GM18499 (cell line): ENCODE results near the gene SELP.

Experiments
- ATAC-seq: cut with Tn5 transposase; IDR thresholded peaks from one replicate; pipeline ENCODE4 v1.9.1; 2021; ENCODE audit warnings: moderate number of reproducible peaks; ENCODE audit not compliant: insufficient read depth, unreplicated experiment

The SELP gene

DNA sequence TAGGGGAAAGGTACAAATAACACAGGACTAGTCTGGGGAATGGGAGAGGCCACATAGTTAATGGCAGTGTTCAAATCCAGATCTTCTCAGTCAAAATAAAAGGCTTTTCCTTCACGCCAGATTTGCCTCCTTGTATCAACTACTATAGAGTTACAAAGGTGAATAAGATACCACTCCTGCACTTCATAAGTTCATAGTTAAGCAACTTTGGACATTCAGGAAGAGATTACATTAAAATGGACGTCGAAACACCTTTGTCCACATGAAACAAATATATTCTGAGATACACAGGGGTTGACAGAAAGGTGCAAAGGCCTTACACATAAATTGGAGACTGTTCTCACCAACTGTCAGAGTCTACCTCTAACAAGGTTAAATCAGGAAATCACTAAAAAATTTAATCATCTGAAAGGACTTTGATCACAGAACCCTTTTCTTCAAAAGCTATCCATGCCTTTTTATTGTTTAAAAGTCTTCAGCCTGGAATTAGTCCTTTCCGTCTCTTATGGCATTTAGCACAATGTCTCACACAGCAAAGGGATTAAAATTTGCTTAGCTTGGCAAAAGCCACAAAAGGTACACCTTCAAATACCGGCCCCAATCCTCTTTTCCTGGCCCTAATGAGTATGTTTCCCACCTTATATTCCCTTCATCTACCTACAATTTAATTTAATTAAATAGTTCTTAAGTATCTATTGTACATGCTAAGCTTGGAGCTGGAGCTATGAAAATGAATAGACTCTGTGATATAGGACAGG, 51.8 kb downstream of the SELP start:
- no peak for ATAC-seq

DNA sequence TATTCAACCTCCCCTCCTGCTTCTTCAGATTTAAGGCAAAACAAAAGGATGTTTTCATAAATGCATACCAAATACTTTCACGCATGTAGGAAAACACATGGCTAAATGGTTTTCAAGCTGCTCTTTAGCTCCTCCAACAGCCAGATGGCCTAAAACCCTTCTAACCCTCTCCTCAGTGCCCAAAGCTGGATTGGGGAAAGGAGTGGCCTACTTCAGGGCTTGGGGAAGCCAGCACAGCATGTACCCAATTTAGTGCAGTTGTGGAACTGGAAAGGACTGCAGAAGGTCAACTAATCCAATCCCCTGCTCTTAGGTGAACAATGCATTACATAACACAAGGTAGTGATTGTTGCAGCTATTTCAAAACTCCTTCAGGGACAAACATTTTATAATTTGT, 53.0 kb downstream of the SELP start:
- ATAC-seq = no peak

DNA sequence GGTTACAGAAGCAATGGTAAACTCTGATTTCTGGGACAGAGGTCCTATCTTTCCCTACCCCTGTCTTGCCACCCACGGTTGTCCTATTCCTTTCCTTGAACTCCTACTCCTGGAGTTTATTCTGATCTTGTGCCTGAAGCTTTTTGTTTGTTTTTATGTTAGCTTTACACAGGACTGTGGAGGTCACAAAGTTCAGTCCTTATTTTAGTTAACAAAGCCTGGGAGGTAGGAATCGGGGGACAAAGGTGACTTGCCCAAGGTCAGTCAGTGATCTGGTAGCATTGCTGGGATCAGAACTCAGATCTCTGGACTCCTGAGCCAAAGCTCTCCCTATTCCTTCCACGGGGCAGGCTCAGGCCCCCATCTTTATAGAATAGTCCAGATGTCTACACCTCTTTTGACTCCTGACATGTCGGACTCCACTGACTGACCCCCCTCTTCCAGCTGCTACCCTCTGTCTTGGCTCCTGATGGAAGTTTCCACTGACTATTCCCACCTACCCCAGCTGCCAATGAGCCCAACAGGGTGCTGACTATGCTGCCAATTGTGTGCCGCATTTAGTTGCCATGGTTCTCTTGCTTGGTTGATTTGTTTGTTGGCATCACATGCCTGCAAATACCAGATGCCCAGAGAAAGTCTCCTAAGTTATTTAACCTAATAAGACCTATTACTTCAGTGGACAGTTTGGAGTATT, 53.5 kb downstream of the SELP start:
- no peak for ATAC-seq

DNA sequence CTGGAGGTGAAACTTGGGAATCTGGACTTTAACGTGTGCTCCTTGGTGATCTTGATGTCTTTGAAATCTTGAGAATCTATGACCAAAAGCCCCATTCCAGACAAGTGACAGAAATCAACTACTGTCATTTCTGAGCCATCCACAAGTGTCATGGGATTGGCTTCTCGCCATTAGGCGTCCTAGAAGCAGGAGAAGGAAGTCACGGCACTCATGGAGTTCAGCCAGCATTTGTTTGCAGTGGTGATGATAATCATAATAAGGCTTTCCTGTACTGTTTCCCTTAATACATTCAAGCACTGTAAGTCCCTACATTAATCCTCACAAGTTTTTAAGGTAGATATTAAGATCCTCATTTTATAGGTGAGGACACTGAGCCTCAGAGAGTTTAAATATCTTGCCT, 55.6 kb downstream of the SELP start:
- ATAC-seq = no peak

DNA sequence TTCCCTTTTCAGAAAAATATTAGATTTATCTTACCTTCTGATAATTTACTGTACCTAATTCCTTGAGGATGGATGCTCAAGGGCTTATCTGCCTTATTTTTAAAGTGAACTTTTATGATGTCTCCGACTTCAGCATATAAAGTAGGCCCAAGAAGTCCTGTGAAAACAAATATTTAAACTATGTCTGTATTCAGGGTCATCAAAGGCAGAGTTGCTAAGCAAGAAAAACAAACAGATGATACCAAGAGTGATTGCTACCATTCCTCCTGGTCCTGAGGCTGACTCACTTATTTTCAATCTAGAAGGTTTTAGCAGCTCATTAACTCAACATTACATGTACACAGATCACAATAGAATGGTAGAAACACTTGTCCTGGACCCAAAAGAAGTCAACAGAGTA, 57.7 kb downstream of the SELP start:
- no peak for ATAC-seq

DNA sequence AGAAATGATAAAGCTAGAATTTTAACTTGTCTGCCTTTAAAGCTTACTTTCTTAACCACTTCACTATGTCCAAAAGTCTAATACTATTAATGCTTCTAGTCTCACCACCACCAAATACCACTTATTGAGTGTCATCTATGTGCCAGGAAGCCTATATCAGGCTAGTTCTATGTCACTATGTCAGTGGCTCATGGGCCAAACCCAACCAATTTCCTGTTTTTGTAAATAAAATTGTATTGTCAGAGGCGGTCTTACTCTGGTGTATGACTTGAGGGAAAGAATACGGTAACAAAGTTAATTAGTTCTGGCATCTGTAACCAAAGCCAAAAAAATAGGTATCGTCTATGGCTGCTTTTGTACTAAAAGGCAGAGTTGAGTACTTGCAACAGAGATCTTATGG, 58.5 kb downstream of the SELP start:
- ATAC-seq = no peak

DNA sequence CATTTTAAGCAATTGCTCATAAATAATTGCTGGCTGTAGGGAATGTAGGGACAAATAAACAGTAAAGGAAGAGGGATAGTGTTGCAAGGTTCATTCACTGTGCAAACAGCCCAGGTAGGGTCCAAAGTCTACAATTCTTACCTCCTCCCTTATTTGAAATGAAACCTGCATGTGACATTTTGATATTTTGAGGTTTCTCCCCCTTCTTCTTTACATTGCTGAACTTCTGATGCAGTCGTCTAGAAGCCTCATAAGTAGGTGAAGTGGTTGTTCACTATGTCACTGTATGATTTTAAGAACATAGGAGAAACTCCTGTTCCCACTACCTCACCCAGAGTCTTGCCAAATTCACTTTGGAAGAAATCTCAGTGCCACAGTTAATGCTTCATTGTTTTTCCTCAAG, 59.8 kb downstream of the SELP start:
- ATAC-seq = no peak

DNA sequence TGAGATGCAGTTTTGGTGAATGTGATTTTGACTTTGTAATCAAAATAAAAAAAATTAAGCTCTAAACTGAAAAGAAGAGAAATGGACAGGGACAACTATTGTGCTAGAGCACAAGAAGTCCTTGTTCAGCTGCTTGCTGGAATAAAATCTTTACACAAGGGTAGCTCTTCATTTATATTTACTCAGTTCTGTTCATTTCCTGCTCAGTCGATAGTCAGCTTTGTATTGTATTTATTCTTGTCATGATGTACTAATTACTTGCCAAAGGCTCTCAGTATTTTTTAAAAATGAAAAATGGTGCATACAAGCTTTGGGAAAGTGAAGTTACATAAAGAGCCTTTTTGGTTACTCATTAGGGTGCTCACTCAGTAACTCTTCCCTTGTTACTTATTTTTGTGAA, 61.4 kb downstream of the SELP start:
- no peak for ATAC-seq

DNA sequence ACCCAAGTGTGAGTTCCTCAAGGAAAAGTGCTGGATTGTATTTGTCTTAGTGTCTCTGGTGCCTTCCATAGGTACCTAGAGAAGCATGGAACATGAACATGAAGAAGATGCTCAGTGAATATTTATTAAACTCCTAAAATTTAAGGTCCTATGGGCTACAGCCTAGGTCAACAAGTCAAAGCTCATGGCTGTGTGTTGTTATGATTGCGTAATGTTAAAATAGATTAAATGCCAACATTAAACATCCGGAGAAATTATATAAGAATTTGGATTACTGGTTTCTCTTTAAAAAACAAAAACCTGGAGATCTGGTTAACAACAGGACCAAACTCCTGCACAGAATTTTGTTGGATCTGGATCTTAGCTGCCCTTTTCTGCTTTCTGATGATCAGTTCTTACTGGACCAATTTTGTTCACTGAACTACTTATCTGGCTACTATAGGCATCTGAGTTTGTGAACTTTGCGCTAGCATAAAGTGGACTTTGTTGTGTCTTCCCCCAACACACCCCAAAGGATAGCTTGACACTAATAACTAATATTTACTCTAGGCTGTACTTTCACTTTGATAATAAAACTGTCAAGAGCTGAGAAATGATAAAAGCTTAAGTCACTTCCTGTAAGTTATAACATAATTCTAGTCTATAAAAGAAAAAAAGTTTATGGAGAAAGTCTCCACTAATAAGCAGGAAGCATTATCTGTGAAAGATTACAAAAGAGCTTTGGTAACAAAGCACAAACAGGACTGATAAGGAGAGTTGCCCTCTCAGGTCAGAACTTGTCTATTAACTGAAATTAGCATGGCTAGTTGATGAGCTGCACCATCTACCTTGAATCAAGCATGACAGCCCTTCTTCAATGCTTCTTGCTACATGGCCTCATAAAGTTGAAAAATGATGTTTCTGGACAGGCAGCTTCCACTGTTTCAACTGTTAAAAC, 64.3 kb downstream of the SELP start:
- no peak for ATAC-seq

DNA sequence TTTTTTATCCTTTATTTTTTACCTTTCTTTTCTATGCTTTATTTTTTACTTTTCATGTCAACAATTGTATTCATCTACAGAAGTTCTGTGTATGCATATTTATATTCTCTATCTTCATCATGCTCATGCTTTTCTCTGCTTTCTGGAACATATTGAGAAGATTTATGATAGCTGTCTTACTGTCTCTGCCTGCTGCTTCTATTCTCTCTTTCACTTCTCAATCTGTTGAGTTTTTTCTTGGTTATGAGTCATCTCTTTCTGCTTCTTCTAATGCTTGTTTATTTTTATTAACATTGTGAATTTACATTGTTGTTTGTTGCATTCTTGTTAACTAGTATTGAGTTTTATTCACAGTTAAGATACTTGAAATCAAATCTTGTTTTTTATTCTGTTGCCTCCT, 66.3 kb downstream of the SELP start:
- ATAC-seq = no peak

DNA sequence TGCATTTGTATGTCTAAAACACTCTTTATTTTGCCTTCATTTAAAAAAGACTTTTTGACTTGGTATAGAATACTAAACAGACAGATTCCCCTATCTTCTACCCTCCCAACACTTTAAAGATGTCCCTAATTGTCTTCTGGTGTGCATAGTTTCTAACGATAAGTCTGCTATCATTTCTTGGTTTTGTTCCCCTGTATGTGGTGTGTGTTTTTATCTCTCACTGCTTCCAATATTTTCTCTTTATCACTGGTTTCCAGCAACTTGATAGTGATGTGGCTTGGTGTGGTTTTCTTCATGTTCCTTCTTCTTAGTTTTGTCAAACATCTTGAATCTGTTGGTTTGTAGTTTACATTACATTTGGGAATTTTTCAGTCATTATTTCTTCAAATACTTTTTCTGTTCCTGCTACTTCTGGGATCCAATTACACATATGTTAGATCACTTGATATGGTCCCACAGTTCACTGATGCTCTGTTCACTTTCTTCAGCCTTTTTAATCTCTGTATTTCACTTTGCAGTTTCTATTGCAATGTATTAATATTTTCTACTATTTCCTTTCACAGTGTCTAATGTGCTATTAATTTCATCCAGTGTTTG, 66.8 kb downstream of the SELP start:
- ATAC-seq = no peak

DNA sequence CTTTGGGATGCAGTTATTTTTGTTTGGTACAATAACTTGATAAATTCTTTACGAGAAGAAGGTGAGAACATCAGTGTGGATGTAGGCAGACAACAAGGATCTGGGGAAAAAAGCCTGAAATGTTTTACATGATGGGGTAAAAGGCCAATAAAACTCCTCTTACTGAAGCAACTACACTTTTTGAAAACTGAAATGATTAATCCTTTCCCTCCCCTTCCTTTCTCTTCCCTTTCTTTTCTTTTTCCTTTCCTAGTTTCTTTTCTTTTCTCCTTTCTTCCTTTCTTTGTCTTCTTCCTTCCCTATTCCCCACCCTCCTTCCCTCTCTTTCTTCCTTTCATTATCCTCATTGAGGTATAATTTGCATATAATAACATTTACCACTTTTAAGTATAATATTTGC, 68.2 kb downstream of the SELP start:
- no peak for ATAC-seq

DNA sequence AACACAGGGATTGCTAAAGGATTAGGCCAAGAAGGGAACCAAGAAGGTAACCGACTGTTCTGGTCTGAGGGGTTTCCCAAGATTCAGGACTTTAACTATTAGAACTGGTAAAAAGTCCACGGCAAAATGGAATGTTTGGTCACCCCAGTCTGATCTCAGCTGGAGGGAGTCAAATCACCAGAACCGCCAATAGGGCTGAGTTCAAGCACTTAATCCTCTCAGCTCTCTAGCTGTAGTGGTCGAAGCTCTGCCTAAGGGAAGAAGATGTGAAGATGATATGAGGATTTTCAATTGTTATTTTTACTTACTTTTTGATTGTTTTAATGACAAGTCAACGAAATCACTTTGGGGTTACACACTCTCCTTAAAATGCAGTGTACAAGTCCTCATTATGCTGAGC, 72.8 kb downstream of the SELP start:
- no peak for ATAC-seq

DNA sequence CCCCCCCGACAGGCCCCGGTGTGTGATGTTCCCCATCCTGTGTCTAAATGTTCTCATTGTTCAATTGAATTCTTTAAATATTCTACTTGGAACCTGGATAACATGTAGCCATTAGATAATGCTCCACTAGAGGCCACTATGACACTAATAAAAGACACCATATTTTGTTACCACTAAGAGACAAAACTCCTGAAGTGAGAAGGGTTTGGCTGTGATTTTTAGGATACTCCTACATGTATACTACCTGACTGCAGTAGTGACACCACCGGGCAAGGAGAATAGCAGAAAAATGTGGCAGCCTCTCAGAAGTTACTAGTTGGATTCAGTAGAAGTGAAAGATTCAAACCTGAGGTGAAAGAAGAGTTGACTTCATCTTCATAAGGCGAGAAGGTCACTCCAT, 79.6 kb downstream of the SELP start:
- ATAC-seq = no peak

DNA sequence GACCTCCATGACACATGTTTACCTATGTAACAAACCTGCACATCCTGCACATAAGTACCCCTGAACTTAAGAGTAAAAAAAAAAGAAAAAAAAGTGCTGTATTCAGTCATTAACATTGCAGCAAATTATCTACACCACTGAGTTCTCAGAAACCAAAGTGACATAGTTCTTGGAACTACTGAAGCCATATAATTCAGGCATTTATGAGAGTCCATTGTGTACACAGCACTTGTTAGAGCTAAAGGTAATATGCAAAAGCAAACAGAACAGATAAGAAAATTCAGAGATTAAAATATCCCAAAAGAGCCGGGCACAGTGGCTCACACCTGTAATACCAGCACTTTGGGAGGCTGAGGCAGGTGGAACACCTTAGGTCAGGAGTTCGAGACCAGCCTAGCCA, 81.6 kb downstream of the SELP start:
- no peak for ATAC-seq

DNA sequence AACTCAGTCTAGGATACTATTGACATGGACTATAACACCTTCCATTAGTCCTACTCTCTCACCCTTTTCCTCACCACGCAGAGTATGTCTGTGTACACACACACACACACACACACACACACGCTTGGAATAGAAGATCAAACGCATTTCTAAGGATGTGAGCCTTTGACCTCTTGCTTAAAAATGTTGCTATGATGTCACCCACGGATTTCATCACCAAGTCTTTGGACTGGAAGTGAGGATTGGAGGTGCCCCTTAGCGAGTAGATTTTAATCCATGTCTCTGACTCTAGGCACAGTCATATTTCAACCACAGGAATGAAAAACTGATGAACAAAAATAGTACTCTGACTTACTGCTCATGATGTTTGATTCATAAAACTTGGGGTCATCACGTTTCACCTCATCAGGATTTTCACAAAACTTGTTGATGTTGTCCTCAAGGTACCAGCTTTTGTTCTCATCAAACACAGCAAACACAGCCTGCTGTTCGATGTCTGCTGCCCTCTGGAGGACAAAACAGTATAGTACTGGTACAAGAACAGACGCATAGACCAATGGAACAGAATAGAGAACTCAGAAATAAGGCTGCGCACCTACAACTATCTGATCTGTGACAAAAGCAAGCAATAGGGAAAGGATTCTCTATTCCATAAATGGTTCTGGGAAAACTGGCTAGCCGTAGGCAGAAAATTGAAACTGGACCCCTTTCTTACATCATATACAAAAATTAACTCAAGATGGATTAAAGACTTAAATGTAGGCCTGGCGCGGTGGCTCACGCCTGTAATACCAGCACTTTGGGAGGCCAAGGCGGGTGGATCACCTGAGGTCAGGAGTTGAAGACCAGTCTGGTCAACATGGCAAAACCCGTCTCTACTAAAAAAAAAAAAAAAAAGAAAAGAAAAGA, 83.6 kb downstream of the SELP start:
- ATAC-seq = no peak

DNA sequence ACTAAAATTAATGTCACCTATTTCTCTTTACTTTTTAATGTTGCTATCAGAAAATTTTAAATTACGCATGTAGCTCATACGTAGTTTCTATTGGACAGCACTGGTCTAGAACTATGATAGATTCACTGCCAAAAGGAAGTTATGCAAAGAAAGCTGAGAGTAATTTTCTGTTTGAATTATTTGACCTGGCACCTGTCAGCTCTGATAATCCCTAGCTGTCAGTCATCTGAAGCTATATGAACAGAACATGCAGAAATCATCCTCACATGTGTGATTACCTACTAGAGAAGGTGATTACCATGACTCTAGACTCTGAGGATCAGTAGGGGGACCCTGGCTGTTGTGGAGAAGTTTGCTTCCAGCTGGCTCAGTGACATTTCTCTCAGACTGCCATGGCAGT, 84.5 kb downstream of the SELP start:
- no peak for ATAC-seq

DNA sequence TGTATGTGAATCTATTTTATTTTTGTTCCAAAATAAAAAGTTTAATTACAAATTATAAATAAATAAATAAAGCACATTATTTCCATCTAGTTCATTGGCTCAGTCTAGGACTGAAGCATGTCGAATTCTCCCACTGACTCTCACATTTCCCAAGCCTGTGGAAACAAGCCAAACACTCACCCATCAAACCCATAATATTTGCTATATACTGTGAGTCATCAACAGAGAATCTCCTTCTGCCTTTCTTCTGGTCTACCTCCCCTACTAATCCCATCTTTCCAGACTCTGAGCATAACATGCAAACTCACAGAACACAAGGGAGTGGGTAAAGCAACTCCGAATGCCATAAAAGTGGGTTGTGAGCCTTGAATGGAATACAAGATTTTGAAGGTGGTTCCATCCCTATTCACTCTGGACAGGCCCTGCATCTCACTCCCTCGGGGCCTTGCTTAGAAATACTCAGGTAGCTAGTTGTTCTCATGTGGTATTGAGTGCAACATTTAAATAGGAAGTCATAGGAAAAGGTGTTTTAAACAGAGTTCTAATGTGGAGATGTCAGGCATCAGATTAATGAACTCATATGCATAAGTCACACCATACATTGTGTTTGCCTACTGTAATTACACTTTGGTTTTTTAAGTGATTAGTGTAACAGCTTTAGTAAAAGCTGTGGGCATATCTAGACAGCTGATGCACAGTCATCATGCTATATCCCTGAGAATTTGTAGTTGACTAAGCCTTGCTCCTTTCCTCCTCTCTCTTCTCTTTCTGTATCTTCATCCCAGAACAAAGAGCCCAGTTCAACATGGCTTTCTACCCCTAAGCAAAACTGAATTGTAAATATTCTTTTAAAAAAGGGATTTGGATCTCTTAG, 90.7 kb downstream of the SELP start:
- no peak for ATAC-seq
